Measurements from ENCODE around the gene KHNYN.

The KHNYN gene

DNA sequence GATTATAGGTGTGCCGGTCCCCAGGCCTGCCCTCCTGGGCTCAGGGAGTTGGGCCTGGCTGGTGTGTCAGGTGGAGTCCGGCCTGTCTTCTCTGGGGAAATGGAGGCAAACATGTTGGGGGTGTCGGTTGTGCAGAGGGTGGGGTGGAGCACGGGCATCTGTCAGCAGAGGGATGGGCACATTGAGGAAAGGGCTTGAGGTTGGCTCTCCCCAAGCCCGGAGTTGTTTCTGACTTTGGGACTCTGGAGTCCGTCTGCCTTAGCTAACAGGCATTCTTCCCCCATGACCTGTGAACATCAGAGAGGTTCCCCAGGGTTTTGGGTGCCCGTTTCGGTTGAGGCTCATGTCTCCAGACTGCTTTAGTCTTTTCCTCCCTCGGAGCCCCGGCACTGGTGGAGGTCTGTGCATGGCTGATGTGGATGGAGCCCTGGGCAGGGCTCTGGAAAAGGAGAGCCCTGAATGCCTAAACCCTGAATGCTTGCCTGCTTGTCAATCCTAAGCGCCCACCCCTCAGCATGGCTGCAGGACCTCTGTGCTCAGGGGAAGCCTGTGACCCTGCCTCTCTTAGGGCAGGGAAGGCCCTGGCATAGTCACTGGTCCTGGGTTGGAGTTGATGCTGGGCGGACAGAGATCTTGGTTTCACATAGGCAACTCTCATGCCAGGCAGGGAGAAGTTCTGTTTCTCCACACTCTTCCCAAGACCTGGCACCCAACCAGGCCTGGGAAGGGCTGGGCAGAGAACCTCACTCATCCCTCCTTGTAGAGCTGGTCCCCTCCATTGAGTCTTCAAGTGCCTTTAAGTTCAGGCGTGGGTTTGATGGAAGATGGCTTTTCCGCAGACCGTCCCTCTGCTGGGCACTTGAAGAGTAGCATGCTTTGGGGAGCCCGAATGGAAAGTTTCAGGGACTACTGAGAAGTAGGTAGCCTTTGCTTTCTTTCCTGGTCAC, 18.0 kb upstream of the KHNYN start:
- Histone ChIP-seq H3K4me3 (ENCODE audit: low read depth in 1 of 2, low read length in 2 of 2) (no peak overlapping the region), H3K27me3 (ENCODE audit: control insufficient read depth in 1 of 2, insufficient read depth in 2 of 2, low read length in 2 of 2) (no peaks in the 10 kb centered on the region), H3K27ac (ENCODE audit: low read depth, low read length) (no peak overlapping the region), H3K9ac (ENCODE audit: low read depth in 1 of 2, low read length in 2 of 2) (no peak overlapping the region), H3K9me3 (ENCODE audit: control insufficient read depth in 1 of 2, low read length in 2 of 2) (no peaks in the 10 kb centered on the region), H3K4me1 (ENCODE audit: control insufficient read depth in 1 of 2, insufficient read depth in 2 of 2, low read length in 2 of 2) (no peaks in the 10 kb centered on the region), H3K36me3 (ENCODE audit: control insufficient read depth in 1 of 2, insufficient read depth in 2 of 2, low read length in 2 of 2) (peaks cover 3 to 49% of the 10 kb centered on the region in 2 donors)

- peaks cover 0 to 35% of the 10 kb centered on the region in 2 donors for H3K36me3 ChIP-seq (ENCODE audit: control insufficient read depth in 1 of 2, insufficient read depth in 2 of 2, low read length in 2 of 2)
- H3K27me3 ChIP-seq (ENCODE audit: control insufficient read depth in 1 of 2, insufficient read depth in 2 of 2, low read length in 2 of 2) = no peaks in the 10 kb centered on the region
- peaks cover 9 to 10% of the 10 kb centered on the region in 2 donors for H3K4me1 ChIP-seq (ENCODE audit: control insufficient read depth in 1 of 2, insufficient read depth in 2 of 2, low read length in 2 of 2)
- H3K4me3 ChIP-seq (ENCODE audit: low read depth in 1 of 2, low read length in 2 of 2) = no peak overlapping the region
- H3K27ac ChIP-seq (ENCODE audit: low read depth, low read length) = no peak overlapping the region
- no peak overlapping the region for H3K9ac ChIP-seq (ENCODE audit: low read depth in 1 of 2, low read length in 2 of 2)
- H3K9me3 ChIP-seq (ENCODE audit: control insufficient read depth in 1 of 2, low read length in 2 of 2) = no peaks in the 10 kb centered on the region
These were observed 15.7 kb upstream of the KHNYN start for GRCh38 chr14:24414077-24414476.

DNA sequence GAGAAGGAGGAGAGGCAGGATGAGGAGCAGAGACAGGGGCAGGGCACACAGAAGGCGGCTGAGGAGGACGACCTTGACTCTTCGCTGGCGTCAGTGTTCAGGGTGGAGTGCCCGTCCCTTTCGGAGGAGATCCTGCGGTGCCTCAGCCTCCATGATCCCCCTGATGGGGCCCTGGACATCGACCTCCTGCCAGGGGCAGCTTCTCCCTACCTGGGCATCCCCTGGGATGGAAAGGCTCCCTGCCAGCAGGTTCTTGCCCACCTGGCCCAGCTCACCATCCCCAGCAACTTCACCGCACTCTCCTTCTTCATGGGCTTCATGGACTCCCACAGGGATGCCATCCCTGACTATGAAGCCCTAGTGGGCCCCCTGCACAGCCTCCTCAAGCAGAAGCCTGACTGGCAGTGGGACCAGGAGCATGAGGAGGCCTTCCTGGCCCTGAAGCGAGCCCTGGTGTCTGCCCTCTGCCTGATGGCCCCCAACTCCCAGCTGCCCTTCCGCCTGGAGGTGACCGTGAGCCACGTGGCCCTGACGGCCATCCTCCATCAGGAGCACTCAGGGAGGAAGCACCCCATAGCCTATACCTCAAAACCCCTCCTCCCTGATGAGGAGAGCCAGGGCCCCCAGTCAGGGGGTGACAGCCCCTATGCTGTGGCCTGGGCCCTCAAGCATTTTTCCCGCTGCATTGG, 14.9 kb upstream of the KHNYN start:
- no peaks in the 10 kb centered on the region for H3K27me3 ChIP-seq (ENCODE audit: control insufficient read depth in 1 of 2, insufficient read depth in 2 of 2, low read length in 2 of 2)
- H3K9ac ChIP-seq (ENCODE audit: low read depth in 1 of 2, low read length in 2 of 2) = no peak overlapping the region
- peaks cover 0 to 28% of the 10 kb centered on the region in 2 donors for H3K36me3 ChIP-seq (ENCODE audit: control insufficient read depth in 1 of 2, insufficient read depth in 2 of 2, low read length in 2 of 2)
- no peak overlapping the region for H3K27ac ChIP-seq (ENCODE audit: low read depth, low read length)
- peaks cover 11 to 12% of the 10 kb centered on the region in 2 donors for H3K4me1 ChIP-seq (ENCODE audit: control insufficient read depth in 1 of 2, insufficient read depth in 2 of 2, low read length in 2 of 2)
- H3K9me3 ChIP-seq (ENCODE audit: control insufficient read depth in 1 of 2, low read length in 2 of 2) = no peaks in the 10 kb centered on the region
- no peak overlapping the region for H3K4me3 ChIP-seq (ENCODE audit: low read depth in 1 of 2, low read length in 2 of 2)

DNA sequence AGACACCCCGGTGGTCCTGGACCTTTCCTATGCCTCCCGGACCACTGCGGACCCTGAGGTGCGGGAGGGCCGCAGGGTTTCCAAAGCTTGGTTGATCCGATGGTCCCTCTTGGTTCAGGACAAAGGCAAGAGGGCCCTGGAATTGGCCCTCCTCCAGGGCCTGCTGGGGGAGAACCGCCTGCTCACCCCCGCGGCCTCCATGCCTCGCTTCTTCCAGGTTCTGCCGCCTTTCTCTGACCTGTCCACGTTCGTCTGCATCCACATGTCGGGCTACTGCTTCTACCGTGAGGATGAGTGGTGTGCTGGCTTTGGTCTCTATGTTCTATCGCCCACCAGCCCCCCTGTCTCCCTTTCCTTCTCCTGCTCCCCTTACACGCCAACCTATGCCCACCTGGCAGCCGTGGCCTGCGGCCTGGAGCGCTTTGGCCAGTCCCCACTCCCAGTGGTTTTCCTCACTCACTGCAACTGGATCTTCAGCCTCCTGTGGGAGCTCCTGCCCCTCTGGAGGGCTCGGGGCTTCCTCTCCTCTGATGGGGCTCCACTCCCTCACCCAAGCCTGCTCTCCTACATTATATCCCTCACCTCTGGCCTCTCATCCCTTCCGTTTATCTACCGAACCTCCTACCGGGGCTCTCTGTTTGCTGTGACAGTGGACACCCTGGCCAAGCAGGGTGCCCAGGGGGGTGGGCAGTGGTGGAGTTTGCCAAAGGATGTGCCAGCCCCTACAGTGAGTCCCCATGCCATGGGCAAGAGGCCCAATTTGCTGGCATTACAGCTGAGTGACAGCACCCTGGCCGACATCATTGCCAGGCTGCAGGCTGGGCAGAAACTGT, 14.1 kb upstream of the KHNYN start:
- H3K9ac ChIP-seq (ENCODE audit: low read depth in 1 of 2, low read length in 2 of 2) = no peak overlapping the region
- no peak overlapping the region for H3K4me3 ChIP-seq (ENCODE audit: low read depth in 1 of 2, low read length in 2 of 2)
- H3K36me3 ChIP-seq (ENCODE audit: control insufficient read depth in 1 of 2, insufficient read depth in 2 of 2, low read length in 2 of 2) = peaks cover 0 to 27% of the 10 kb centered on the region in 2 donors
- no peaks in the 10 kb centered on the region for H3K27me3 ChIP-seq (ENCODE audit: control insufficient read depth in 1 of 2, insufficient read depth in 2 of 2, low read length in 2 of 2)
- no peak overlapping the region for H3K27ac ChIP-seq (ENCODE audit: low read depth, low read length)
- H3K4me1 ChIP-seq (ENCODE audit: control insufficient read depth in 1 of 2, insufficient read depth in 2 of 2, low read length in 2 of 2) = peaks cover 11 to 12% of the 10 kb centered on the region in 2 donors
- no peaks in the 10 kb centered on the region for H3K9me3 ChIP-seq (ENCODE audit: control insufficient read depth in 1 of 2, low read length in 2 of 2)

GRCh38 chr14:24416254-24416931, 13.4 kb upstream of the KHNYN start:
- no peak overlapping the region for H3K4me3 ChIP-seq (ENCODE audit: low read depth in 1 of 2, low read length in 2 of 2)
- no peak overlapping the region for H3K27ac ChIP-seq (ENCODE audit: low read depth, low read length)
- no peaks in the 10 kb centered on the region for H3K27me3 ChIP-seq (ENCODE audit: control insufficient read depth in 1 of 2, insufficient read depth in 2 of 2, low read length in 2 of 2)
- no peak overlapping the region for H3K9ac ChIP-seq (ENCODE audit: low read depth in 1 of 2, low read length in 2 of 2)
- H3K36me3 ChIP-seq (ENCODE audit: control insufficient read depth in 1 of 2, insufficient read depth in 2 of 2, low read length in 2 of 2) = peaks cover 0 to 24% of the 10 kb centered on the region in 2 donors
- peaks cover 11 to 12% of the 10 kb centered on the region in 2 donors for H3K4me1 ChIP-seq (ENCODE audit: control insufficient read depth in 1 of 2, insufficient read depth in 2 of 2, low read length in 2 of 2)
- H3K9me3 ChIP-seq (ENCODE audit: control insufficient read depth in 1 of 2, low read length in 2 of 2) = no peaks in the 10 kb centered on the region

DNA sequence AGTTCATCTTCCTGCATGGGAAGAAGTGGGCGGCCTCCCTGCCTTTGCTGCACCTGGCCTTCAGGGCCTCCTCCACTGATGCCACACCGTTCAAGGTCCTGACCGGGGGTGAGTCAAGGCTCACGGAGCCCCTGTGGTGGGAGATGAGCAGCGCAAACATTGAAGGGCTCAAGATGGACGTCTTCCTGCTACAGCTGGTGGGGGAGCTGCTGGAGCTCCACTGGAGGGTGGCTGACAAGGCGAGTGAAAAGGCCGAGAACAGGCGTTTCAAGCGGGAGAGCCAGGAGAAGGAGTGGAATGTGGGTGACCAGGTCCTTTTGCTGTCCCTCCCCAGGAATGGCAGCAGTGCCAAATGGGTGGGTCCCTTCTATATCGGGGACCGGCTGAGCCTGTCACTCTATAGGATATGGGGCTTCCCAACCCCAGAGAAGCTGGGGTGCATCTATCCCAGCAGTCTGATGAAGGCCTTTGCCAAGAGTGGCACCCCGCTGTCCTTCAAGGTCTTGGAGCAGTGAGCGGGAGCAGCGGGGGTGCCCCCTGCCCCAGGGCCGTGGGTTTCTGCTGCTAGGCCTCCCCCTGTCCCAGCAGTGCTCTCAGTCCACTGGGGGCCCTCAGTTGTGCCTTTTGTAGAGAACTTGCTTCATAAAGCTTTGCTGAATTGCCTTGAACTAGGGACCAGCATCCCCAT, 12.7 kb upstream of the KHNYN start:
- H3K36me3 ChIP-seq (ENCODE audit: control insufficient read depth in 1 of 2, insufficient read depth in 2 of 2, low read length in 2 of 2) = peaks cover 0 to 24% of the 10 kb centered on the region in 2 donors
- no peak overlapping the region for H3K4me3 ChIP-seq (ENCODE audit: low read depth in 1 of 2, low read length in 2 of 2)
- no peaks in the 10 kb centered on the region for H3K27me3 ChIP-seq (ENCODE audit: control insufficient read depth in 1 of 2, insufficient read depth in 2 of 2, low read length in 2 of 2)
- no peaks in the 10 kb centered on the region for H3K9me3 ChIP-seq (ENCODE audit: control insufficient read depth in 1 of 2, low read length in 2 of 2)
- peaks cover 12% of the 10 kb centered on the region in 2 donors for H3K4me1 ChIP-seq (ENCODE audit: control insufficient read depth in 1 of 2, insufficient read depth in 2 of 2, low read length in 2 of 2)
- no peak overlapping the region for H3K9ac ChIP-seq (ENCODE audit: low read depth in 1 of 2, low read length in 2 of 2)
- no peak overlapping the region for H3K27ac ChIP-seq (ENCODE audit: low read depth, low read length)

DNA sequence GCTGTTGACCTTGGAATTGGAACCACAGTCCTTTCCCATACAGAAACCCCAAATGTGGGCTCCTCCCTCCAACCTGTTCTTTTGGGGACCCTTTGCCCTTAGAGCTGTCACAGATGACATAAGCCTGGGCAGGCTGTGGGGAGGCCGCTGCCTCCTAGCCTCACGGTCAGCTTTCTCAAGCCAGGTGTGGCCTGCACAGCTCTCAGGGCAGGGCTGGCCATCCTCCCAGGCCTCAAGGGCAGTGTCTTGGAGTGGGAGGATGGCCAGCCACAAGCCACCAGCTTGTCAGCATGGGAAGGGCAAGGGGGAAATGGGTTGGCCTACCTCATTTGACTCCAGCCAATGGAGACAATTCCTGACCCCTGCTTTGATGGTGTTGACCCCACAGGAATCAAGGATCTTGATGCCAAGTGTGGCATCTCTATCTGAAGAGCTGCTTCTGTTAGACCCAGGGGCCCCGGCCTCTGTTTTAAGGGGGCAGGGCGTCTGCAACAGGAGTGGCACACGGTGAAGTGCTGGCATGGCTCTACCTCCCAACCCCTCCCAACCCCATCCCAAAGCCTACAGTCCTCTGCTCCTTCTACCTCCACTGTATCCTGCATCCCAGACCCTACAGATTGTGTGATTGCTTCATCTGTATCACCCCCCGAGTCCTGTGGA, 11.8 kb upstream of the KHNYN start:
- no peak overlapping the region for H3K27ac ChIP-seq (ENCODE audit: low read depth, low read length)
- H3K4me3 ChIP-seq (ENCODE audit: low read depth in 1 of 2, low read length in 2 of 2) = no peak overlapping the region
- no peaks in the 10 kb centered on the region for H3K9me3 ChIP-seq (ENCODE audit: control insufficient read depth in 1 of 2, low read length in 2 of 2)
- H3K36me3 ChIP-seq (ENCODE audit: control insufficient read depth in 1 of 2, insufficient read depth in 2 of 2, low read length in 2 of 2) = peaks cover 0 to 18% of the 10 kb centered on the region in 2 donors
- H3K9ac ChIP-seq (ENCODE audit: low read depth in 1 of 2, low read length in 2 of 2) = no peak overlapping the region
- H3K27me3 ChIP-seq (ENCODE audit: control insufficient read depth in 1 of 2, insufficient read depth in 2 of 2, low read length in 2 of 2) = no peaks in the 10 kb centered on the region
- peaks cover 18 to 20% of the 10 kb centered on the region in 2 donors for H3K4me1 ChIP-seq (ENCODE audit: control insufficient read depth in 1 of 2, insufficient read depth in 2 of 2, low read length in 2 of 2)

GRCh38 chr14:24418492-24418873, 11.3 kb upstream of the KHNYN start:
- no peak overlapping the region for H3K4me3 ChIP-seq (ENCODE audit: low read depth in 1 of 2, low read length in 2 of 2)
- H3K9ac ChIP-seq (ENCODE audit: low read depth in 1 of 2, low read length in 2 of 2) = no peak overlapping the region
- H3K4me1 ChIP-seq (ENCODE audit: control insufficient read depth in 1 of 2, insufficient read depth in 2 of 2, low read length in 2 of 2) = peaks cover 20 to 23% of the 10 kb centered on the region in 2 donors
- no peaks in the 10 kb centered on the region for H3K27me3 ChIP-seq (ENCODE audit: control insufficient read depth in 1 of 2, insufficient read depth in 2 of 2, low read length in 2 of 2)
- peaks cover 0 to 14% of the 10 kb centered on the region in 2 donors for H3K36me3 ChIP-seq (ENCODE audit: control insufficient read depth in 1 of 2, insufficient read depth in 2 of 2, low read length in 2 of 2)
- H3K9me3 ChIP-seq (ENCODE audit: control insufficient read depth in 1 of 2, low read length in 2 of 2) = no peaks in the 10 kb centered on the region
- no peak overlapping the region for H3K27ac ChIP-seq (ENCODE audit: low read depth, low read length)

GRCh38 chr14:24422261-24422660, 7.5 kb upstream of the KHNYN start:
- Histone ChIP-seq H3K27me3 (ENCODE audit: control insufficient read depth in 1 of 2, insufficient read depth in 2 of 2, low read length in 2 of 2) (no peaks in the 10 kb centered on the region), H3K9me3 (ENCODE audit: control insufficient read depth in 1 of 2, low read length in 2 of 2) (no peaks in the 10 kb centered on the region), H3K9ac (ENCODE audit: low read depth in 1 of 2, low read length in 2 of 2) (no peak overlapping the region), H3K36me3 (ENCODE audit: control insufficient read depth in 1 of 2, insufficient read depth in 2 of 2, low read length in 2 of 2) (no peaks in the 10 kb centered on the region), H3K27ac (ENCODE audit: low read depth, low read length) (no peak overlapping the region), H3K4me1 (ENCODE audit: control insufficient read depth in 1 of 2, insufficient read depth in 2 of 2, low read length in 2 of 2) (peaks cover 36 to 38% of the 10 kb centered on the region in 2 donors), H3K4me3 (ENCODE audit: low read depth in 1 of 2, low read length in 2 of 2) (no peak overlapping the region)

Measured in duodenal mucosa (tissue), 2 donors.